GM19395 (cell line): ENCODE results near the gene CD34.
A peak's percentile ranks its signal among the peaks of the same experiment; 100 is the strongest.

ENCODE experiments used
- ATAC-seq: cut with Tn5 transposase; IDR thresholded peaks from one replicate; pipeline ENCODE4 v1.9.1; 2021; ENCODE audit warnings: mild to moderate bottlenecking, moderate library complexity; ENCODE audit not compliant: unreplicated experiment

CD34 gene

DNA sequence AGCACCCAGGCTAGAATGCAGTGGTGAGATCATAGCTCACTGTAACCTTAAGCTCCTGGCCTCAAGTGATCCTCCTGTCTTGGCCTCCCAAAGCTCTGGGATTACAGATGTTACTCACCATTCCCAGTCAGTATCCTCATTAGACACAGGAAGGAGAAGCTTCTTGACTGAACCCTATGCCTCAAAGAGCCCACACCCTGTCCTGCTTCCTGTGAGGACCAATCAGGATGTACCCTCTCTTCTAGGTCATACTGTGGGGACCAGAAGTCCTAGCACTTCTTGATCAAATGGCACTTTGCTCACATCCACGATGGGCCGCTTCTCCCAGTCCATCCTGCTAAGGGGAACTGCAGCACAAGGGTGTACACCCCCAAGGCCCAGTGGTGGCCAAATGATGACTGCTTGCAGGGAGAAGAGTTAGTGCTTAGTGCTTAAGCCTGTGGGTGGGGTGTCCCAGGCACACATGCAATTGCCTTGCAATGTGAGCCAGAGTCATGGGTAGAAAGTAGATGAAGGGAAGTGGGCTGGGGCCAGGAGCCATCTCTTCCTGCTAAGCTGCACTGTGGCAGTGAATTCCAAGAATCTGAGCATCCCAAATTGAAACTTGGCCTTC, 9.8 kb downstream of the CD34 start:
- no peak for ATAC-seq

DNA sequence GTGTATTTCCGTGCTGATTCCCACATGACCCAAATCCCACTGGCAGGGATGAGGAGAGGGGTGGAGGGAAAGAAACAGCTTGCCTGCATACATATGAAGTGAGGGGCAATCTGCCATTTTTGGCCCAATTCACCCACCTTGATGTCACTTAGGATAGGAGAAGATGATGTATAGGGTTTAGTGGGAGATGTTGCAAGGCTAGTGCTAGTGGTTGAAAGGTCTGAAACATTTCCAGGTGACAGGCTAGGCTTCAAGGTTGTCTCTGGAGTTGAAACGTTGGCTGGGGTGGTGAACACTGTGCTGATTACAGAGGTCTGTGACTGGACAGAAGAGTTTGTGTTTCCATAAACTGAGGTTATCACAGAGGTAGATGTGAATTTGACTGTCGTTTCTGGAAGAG, 12.1 kb downstream of the CD34 start:
- no peak for ATAC-seq

DNA sequence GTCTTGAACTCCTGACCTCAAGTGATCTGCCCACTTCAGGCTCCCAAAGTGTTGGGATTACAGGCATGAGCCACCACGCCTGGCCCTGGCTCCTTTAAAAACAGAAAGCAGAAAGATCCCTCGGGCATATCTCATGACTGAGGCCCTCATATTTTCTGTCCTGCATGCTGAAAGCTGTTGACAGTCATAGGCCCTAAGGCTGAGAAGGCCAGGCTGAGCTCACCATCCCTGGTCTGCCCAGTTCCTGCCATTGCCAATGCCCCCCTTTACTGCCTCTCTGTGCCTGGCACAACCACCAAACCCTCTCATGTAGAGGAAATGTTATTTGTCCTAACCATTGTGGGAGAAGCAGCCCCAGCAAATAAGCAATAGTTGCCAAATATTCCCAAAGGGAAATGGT, 12.7 kb downstream of the CD34 start:
- ATAC-seq, result no peak

DNA sequence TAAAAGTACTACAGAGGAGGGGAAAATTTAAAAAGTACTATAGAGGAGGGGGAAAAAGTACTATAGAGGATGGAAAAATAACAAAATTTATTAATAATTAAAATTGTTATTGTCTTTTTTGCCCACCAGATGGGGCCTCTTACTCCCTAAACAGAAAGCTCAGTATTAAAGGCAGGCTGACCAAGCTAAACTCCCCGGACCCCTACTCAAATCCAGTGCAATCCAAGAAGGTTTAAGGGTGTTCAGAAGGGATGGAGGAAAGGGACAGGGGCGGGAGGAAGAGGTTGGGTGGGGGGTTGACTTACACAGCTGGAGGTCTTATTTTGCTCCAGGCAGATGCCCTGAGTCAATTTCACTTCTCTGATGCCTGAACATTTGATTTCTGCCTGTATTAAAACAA, 13.7 kb downstream of the CD34 start:
- no peak for ATAC-seq

DNA sequence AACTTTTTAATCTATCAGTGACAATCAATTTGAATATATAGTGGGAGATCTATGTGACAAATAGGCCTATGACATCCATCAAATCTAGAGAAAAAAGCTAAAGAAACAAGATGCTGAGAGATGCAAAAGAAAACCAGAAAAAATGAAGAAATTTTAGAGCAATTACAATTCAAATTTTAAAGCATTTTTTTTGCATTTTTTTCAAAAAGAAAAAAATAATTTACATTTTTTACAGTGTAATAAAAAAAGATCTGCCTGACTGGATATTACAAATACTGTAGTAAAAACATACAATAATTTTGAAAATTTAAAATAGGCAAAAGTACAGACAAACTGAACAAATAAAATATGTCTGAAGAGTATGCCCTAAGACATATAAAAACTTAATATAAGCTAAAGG, 14.4 kb downstream of the CD34 start:
- no peak for ATAC-seq

DNA sequence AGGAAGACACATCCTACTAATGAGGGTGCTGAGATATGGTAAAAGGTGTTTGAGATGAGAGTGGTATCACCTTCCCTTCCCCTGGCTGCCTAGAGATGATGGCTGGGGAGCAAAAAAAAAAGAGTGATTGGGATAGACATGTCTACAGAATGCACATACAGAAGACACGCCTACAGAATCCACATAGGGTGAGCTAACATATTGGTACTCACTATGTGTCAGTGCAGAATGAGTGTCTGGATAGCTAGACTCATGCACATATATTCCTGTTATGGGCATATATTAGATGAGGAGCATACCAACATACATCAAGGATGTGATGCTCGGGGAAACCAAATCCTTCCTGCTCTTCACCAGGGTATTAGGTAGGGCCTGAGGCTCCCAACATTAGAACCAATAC, 16.2 kb downstream of the CD34 start:
- ATAC-seq, result no peak

DNA sequence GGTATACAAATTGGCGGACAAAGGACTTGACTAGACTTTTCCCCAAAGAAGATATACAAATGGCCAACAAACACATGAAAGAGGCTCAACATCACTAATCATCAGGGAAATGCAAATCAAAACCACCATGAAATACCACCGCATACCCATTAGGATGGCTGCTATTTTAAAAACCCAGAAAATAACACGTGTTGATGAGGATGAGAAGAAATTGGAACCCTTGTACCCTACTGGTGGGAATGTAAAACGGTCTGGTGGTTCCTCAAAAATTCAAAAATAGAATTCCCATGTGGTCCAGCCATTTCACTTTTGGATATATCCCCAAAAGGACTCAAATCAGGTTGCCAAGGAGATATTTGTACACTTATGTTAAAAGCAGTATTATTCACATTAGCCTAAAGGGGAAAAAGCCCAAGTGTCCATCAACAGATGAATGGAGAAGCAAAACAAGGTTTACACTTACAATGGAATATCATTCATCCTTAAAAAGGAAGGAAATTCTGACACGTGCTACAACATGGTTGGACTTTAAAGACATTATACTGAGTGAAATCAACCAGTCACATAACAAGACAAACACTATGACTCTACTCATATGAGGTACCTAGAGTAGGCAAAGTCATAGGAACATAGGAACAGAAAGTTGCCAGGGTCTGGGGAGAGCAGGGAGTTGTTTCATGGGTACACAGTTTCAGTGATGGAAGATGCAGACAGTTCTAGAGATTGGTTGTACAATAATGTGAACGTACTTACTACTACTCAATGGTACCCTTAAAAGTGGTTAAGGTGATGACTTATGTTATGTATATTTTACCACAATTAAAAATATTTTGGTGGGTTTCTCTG, 17.0 kb downstream of the CD34 start:
- ATAC-seq, result no peak

DNA sequence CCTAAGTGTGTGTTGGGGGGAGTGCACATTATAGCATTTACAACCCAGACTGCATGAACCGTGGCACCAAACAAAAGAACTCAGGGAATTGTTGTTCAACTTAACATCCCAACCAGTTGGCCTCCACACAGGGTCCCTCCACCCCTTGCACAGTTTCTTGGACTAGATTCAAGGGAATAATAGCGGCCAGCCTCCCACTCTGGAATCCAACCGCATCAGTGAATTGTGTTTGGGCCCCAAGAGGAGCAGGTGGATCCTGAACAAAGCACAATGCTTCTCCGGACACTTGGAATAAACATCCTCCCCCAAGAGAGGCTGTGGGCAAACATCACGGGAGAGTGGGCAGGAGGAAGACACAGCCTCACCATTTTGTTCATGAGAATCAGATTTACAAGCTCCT, 18.2 kb downstream of the CD34 start:
- no peak for ATAC-seq

DNA sequence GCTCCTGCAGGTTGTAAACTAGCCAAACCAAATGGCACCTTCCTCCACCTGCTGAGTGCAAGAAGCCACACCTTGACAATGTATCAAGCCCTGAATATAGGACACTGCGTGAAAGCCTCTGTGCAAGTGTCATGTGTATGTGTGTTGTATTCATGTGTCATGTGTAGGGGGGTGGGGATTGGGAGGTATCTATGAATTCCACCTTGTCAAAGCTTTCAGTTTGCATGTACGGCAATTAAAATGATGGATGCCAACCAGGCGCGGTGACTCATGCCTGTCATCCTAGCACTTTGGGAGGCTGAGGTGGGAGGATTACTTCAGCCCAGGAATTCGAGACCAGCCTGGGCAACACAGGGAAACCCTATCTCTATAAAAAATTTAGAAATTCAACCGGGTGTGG, 19.8 kb downstream of the CD34 start:
- ATAC-seq, result no peak

DNA sequence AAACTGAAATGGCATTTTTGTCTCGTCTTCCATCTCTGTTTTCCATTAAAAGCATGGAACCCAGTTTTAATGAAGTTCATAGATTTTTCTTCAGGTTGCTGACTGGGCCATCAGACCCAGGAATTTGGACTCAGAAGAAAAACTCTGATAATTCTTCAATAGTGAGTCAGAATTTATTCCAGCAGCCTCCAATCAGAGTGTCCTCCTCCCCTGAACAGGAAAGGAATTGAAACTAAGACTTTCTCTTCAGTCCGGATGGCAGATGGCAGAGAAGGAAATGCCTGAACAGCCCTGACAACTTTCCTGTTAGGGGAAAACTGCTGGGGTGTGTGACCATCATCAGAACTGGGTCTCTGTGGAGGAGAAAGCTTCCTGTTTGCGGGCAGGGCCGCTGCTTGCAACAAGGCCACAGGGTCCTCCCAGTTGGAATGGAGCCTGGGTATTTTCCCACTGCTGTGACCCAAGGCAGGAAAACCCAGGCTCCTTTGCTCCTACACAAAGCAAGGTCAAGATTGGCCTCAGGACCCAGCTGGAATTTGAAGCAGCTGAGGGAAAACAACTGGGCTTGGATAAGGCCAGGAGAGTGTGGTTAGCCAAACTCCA, 20.7 kb downstream of the CD34 start:
- ATAC-seq, result no peak

DNA sequence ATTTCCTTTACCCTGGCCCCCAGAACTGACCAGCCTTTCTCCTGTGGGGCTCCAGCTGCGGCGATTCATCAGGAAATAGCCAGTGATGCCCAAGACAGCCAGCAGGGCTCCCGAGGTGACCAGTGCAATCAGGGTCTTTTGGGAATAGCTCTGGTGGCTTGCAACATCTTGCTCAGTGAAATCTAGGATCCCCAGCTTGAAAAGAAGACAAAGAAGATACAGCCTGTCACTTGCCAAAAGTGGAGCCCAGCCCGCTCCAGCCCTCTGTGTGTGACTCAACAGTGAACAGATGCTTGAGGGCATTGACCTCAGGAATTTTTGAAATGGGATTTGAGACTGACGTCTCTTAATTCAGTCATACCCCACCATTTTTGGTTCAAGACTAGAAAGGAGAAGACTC, 22.3 kb downstream of the CD34 start:
- no peak for ATAC-seq

DNA sequence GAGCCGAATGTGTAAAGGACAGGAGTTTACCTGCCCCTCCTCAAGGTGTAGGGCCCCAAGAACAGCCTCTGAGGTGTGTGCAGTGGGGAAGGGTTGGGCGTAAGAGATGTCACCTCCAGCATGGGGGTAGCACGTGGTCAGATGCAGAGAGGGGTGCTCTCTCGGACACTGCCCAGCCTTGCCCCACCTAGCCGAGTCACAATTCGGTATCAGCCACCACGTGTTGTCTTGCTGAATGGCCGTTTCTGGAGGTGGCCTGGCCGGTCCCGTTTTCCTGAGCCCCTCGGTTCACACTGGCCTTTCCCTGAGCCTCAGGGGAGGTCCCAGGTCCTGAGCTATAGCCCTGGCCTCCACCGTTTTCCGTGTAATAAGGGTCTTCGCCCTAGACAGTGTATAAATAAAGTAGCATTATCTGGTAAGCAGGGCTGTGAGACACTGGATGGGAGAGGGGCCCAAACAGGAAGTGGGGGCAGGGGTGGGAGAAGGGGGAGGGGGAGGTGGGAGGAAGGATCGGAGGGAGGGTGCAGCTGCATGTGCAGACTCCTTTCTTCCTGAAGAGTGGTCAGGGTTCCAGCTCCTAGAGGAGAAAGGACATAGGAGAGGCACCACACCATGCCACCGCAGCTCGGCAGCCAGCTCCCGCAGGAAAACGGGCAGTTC, 23.3 kb downstream of the CD34 start:
- ATAC-seq, result no peak

DNA sequence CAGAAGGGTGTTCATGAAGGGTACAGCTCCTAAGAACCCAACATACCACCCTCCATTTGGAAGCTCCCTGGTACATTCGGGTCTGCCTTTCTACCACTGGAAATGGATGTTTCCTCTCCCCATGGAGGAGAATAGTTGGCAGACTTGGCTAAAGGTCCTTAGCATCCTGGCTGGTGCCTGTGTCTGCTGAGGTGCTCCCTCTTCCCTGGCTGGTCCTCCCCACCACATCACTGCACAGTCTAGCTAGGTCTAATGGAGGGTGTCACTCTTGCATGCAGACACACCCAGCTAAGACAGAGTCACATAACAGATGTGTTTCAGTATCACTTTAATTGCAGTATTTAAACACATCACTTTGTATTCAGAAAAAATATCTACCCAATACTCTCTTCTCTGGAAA, 24.7 kb downstream of the CD34 start:
- no peak for ATAC-seq

DNA sequence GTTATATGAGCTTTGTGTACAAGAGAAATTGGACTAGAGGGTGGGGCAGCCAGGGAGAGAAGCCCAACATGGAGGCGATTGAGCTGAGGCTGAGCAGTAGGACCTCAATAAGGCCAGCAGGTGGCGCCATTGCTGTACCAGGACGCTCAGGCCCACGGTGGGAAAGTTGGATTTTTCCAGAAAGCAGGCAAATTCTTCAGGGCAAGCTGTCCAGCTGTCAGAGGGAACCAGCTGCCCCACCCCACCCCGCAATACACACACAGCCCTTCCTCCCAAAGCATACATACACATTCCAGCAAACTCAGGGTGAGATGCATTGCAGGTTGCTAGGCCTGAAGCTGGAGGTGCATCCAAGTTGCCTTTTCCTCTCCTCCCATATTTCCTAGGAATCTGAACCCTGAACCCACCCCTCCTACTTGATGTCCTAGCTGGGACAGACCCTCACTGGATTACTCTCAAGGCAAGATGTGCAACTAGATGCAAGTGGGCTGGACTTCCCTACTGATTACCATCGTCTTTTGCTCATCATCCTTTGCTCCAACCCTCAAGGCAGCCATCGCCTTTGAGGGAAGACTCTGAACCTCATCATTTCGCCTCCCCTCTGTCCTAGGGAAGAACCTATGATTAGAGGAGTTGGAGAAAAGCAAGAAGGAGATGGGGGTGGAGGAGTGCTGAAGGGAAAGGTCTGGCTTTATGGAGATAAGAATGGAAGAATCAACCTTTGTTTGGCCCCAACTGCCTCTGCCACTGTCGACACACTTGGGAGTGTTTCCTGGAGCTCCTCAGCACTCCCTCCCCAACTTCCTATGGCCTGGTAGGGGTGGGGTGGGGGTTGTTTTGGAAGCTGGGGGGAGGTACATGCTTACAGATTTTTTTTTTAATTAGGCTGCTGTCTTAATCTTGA, 25.5 kb downstream of the CD34 start:
- ATAC-seq, result peak; percentile 71

DNA sequence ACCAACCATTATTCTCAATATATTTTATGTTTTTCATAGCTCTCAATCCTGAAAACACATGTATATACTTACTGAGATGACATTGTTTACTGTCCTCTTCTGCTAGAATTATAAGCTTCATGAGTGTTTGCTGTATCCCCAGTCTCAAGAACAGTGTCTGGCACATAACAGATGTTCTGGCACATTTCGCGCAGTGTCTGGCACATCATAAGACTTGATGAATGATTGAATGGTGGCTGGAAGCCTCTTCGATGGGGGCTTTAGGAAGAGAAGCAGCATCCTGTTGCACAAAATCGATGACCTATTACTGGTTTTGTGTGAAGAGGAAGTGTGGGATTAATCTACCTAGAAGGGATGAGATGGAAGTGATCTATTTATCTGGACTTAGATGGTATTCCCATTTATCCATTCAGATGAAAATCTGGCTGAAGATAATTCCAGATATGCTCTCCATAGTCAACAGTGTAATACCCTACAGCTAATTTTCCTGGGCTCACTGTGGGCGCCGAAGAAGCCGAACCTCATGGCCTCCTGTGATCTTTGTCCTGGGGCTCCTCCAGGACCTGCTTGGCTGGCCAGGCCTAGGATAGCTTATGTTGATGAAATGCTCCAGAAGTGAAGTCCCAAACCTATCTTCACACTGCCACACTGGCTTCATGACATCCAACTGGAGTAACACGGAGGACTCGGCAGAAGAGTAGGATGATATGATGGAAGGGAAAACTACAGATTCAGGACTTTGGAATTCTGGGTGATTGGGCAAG, 26.5 kb downstream of the CD34 start:
- no peak for ATAC-seq

DNA sequence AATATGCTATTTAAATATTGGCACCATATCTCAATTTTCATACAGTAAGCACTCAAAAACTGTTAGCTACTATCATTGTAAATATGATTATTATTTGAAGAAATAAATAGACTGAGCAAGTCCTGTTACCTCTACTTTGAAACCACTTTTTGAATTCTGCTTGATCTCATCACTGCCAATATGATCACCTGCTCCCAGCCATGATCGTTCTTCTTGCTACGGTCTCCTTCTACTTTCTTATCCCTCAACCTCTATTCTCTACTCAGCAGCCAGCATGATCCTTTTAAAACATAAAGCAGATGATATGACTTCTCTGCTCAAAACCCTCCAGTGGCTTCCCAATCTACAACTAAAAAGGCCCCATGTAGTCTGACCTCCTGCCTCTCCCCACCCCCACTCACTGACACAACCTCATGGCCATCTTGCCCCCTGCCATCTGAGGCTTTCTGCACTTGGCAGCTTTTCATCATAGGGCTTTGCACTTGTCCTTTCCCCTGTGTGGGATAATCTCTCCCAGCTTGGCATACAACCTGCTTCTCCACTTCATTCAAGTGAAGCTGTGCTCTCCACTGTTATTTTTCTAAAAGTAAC, 27.2 kb downstream of the CD34 start:
- peak; percentile 12 for ATAC-seq

DNA sequence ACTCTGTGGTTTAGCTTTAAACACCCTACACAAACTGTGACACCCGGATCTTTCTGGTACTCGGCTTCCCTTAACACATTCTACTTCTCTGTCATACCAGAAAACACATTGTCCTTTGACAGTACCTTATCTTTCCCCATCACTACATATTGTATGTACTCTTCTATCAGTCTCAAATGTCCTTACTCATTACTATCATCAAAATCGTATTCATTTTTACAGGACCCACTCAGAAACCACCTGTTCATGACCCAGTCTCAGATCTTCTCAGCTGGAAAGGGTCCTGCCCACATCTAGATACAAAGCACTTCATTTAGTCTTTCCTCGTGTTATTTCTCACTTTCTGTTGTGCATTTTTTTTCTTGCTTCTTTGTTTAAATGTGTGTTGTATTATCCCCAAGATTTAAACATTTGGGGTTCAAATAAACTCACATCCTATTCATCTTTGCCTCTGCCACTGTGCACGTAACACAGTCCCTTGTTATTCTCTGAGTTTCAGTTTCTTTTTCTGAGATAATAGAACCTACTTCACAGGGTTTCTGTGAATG, 27.7 kb downstream of the CD34 start:
- ATAC-seq, result peak; percentile 79

DNA sequence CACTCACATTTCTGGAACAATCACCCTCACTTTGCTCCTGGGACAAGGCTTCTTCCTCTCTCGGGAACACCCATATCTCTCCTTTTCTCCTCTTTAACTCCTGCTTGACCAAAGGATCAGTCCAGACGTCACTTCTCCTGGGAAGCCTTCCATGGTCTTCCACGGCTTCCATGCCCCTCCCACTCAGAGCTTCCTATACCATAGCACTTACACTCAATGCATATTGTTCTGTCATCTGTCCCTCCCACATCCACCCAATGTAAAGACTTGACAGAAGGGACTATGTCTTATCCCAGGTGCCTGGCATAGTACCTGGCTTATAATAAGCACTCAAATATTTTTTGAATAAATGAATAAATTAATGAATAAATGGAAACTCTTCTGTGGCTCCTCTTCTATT, 28.2 kb downstream of the CD34 start:
- peak; percentile 21 for ATAC-seq

DNA sequence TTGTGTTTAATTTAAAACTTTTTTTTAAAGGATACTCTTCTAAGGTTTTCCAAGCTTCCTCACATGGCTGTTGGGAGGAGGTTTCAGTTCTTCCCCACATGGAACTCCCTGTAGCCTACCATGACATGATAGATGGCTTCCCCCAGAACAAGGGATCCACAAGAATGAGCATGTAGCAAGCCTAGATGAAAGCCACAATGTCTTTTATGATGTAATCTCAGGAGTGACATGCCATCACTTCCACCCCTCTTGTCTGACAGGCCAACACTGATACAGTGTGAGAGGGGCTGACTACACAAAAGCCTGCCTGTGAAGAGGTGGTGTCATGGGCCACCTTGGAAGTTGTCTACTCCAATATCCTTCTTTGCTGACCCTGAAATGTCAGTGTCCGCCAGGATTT, 32.0 kb downstream of the CD34 start:
- ATAC-seq, result no peak
